NCI-H526 (cell line): ENCODE data around the gene SVIL.

Experiments used
- DNase-seq, 2 experiments: peaks; one replicate each; lab custom pipeline; 2025; lab: John Stamatoyannopoulos, UW

The SVIL gene, protein sequence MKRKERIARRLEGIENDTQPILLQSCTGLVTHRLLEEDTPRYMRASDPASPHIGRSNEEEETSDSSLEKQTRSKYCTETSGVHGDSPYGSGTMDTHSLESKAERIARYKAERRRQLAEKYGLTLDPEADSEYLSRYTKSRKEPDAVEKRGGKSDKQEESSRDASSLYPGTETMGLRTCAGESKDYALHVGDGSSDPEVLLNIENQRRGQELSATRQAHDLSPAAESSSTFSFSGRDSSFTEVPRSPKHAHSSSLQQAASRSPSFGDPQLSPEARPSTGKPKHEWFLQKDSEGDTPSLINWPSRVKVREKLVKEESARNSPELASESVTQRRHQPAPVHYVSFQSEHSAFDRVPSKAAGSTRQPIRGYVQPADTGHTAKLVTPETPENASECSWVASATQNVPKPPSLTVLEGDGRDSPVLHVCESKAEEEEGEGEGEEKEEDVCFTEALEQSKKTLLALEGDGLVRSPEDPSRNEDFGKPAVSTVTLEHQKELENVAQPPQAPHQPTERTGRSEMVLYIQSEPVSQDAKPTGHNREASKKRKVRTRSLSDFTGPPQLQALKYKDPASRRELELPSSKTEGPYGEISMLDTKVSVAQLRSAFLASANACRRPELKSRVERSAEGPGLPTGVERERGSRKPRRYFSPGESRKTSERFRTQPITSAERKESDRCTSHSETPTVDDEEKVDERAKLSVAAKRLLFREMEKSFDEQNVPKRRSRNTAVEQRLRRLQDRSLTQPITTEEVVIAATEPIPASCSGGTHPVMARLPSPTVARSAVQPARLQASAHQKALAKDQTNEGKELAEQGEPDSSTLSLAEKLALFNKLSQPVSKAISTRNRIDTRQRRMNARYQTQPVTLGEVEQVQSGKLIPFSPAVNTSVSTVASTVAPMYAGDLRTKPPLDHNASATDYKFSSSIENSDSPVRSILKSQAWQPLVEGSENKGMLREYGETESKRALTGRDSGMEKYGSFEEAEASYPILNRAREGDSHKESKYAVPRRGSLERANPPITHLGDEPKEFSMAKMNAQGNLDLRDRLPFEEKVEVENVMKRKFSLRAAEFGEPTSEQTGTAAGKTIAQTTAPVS (N-terminal part only)

GRCh38 chr10:29634764-29635625 lies at the start of gene SVIL:
Gene SVIL (minus strand): TSS chr10:29634971. CDS start chr10:29555058, 79,913 bp downstream.
- DNase-seq = no peak

GRCh38 chr10:29681676-29682448 lies 47.1 kb upstream of the SVIL start:
- DNase-seq = no peak

DNA sequence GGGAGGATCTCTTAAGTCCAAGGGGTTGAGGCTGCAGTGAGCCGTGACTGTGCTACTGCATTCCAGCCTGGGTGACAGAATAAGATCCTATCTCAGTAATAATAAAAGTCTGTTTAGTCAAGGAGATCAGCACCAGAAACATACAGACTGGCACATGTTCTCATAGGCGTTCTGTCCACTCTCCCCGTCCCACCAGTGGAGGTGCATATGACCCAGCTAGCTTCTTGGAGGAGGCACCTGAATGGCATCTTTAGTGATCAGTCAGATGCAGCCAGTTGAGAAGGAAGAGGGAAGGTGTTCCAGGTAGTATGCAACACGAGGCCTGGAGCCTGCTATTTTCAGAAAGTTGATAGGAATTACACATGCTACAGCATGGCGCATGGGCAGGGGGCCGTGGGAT lies 45.3 kb upstream of the SVIL start:
- no peak for DNase-seq

GRCh38 chr10:29676732-29677131 lies 42.0 kb upstream of the SVIL start:
- DNase-seq = no peak

GRCh38 chr10:29675984-29676383 lies 41.2 kb upstream of the SVIL start:
- DNase-seq = no peak

DNA sequence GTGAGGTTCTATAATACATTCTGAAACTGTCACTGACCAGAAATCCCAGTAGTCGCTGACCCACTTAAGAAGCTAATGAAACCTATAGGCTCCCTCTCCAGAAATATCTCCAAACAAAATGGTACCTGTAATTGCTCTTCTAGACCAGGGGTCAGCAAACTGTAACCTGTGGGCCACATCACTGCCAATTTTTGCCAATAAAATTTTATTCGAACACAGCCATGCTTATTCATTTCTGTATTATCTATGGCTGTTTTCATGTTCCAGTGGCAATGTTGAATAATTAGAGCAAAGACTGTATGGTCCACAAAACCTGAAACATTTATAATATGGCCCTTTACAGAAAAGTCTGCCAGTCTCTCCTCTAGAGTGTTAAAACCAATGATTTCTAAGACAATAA lies 37.2 kb upstream of the SVIL start:
- DNase-seq = no peak

GRCh38 chr10:29671228-29671780 lies 36.5 kb upstream of the SVIL start:
- DNase-seq = no peak

DNA sequence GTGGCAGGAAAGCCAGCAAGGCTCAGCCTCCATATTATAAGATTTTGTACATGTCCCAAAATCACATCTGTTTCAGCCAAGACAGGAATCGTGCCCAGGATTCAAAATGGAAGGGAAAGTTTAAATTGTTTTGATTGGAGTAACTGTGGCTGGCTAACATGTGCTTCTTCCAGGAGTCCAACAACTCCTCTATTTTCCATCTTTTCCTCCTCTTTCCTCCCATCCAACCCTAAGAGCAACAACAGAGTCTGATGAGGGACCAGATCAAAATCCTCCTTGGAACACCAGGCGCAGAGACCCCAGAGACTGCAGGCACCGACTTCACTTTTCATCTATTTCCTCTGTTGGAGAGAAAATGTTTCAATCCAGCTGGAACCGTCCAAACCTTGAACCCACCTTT lies 36.0 kb upstream of the SVIL start:
- no peak for DNase-seq

- DNase-seq = no peak
Measured at GRCh38 chr10:29669149-29669548, 34.4 kb upstream of the SVIL start.

- DNase-seq = no peak
Measured at GRCh38 chr10:29668628-29669027, 33.9 kb upstream of the SVIL start.

GRCh38 chr10:29667191-29667590 lies 32.4 kb upstream of the SVIL start:
- DNase-seq = no peak

- DNase-seq = no peak
Measured at GRCh38 chr10:29666201-29666600, 31.4 kb upstream of the SVIL start.

- no peak for DNase-seq
Measured at GRCh38 chr10:29663718-29664117, 28.9 kb upstream of the SVIL start.

GRCh38 chr10:29658984-29659965 lies 24.5 kb upstream of the SVIL start:
- no peak for DNase-seq

DNA sequence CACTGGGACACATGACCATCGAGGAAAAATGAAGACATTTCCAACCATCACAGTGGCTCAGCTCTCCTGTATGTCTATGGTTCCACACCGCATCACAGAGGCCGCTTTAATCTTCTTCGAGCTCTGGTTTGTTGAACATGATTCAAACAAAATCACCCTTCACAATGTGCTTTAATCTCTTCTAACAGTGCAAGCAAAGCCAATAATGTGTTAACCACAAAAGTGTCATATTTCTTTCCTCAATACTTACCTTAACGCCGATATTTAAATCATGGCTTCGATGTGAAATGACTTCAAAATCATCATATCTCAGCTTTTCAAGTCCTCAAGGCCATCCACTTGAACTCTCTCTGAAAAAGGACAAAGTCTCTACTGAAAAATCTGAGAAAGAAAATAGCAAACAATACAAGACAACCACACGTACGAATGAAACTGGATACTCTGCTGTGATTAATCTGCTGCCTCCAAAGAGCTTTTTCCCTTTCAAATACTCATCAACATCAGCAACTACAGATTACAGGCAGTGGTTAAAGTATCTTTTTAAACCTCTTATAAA lies 23.0 kb upstream of the SVIL start:
- DNase-seq = no peak

DNA sequence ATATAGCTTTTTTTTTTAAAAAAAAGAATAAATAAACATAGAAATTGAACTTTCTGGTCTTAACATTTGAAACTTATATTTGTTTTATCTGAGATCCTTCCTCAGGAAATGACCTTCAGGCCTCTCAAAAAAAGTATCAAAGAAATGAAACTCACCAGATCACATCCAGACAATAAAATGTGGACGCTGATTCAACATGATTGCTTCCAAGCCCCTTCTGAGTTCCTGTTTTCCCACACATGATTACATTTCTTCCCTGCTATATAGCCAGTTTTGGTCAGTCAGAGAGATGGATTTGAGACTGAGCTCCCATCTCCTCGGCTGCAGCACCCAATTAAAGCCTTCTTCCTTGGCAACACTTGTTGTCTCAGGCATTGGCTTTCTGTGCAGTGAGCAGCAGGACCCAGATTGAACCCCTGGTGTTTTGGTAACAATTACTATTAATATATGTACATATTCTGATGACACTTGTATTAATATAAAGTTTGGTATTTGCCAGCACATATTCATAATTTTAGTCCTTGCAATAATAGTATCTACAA lies 21.8 kb upstream of the SVIL start:
- no peak for DNase-seq

DNA sequence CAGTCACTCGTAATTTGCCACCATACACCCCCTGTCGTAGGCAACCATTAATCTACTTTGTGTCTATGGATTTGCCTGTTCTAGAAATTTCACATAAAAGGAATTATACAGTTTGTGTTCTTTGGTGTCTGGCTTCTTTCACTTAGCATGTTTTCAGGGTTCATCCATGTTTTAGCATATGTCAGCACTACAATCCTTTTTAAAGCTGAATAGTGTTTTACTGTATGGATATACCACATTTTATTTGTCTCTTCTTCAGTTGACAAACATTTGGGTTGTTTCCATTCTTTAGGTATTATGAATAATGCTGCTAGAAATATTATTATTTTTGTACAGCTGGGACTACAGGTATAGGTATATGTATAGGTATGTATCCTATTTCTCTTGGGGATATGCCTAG lies 17.4 kb upstream of the SVIL start:
- DNase-seq = no peak

DNA sequence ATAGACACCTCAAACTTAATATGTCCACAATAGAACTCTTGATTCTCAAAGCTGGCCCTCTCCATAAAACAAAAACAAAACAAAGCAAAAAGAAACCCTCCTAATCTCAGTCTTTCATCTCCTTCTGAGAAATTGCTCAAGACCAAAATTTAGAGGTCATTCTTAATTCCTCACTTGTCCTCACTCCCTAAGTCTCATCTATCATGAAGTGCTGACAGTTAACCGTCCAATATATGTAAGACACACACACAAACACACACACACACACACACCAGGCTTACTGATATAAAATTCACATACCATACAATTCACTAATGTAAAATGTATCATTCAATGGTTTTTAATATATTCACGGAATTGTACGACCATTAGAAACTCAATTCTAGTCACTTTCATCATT lies 17.0 kb upstream of the SVIL start:
- no peak for DNase-seq

GRCh38 chr10:29650552-29650944 lies 15.8 kb upstream of the SVIL start:
- no peak for DNase-seq
